Activated naive CD4-positive, alpha-beta T cell (primary cell): ENCODE data around the gene SUFU.
A peak's percentile ranks its signal among the peaks of the same experiment; 100 is the strongest.

Source experiments
- DNase-seq, 4 experiments: peaks; one replicate each; lab custom pipeline; 2025; lab: John Stamatoyannopoulos, UW

Gene SUFU

GRCh38 chr10:102673819-102674511, 170.2 kb downstream of the SUFU start:
- DNase-seq, result peak in 2 of 4 experiments; percentile 45 to 47

GRCh38 chr10:102674566-102674965, 170.8 kb downstream of the SUFU start:
- no peak for DNase-seq

- DNase-seq, result no peak
Observed at GRCh38 chr10:102675011-102675665, 171.4 kb downstream of the SUFU start.

GRCh38 chr10:102675666-102676533, 172.1 kb downstream of the SUFU start:
- no peak for DNase-seq

- no peak for DNase-seq
Observed at GRCh38 chr10:102676534-102677315, 173.0 kb downstream of the SUFU start.

- DNase-seq, result no peak
Observed at GRCh38 chr10:102677331-102678067, 173.7 kb downstream of the SUFU start.

- no peak for DNase-seq
Observed at GRCh38 chr10:102678068-102678400, 174.3 kb downstream of the SUFU start.

- no peak for DNase-seq
Observed at GRCh38 chr10:102678842-102679289, 175.1 kb downstream of the SUFU start.

GRCh38 chr10:102679596-102679995, 175.8 kb downstream of the SUFU start:
- DNase-seq, result no peak

GRCh38 chr10:102681696-102682095, 177.9 kb downstream of the SUFU start:
- no peak for DNase-seq

GRCh38 chr10:102682416-102682815, 178.6 kb downstream of the SUFU start:
- DNase-seq, result no peak

GRCh38 chr10:102682981-102683380, 179.2 kb downstream of the SUFU start:
- DNase-seq, result no peak
